HT-29 (cell line): ENCODE measurements around the gene MATN4. TPM values are rescaled to one million over a fixed set of nuclear protein-coding genes. Genes with fewer than 3 reads are reported as not detected.

ENCODE experiments used
- DNase-seq: peaks from one replicate; pipeline ENCODE4 v3.0.0-alpha.2; 2015; ENCODE audit warnings: low spot score
- total RNA-seq: library from RNA; depleted of rRNA; stranded (reverse); fragments of >200 nt; shearing (Covaris generic); gene quantifications from 2 replicates; pipeline ENCODE4 v1.2.3, GENCODE V29; 2014

Gene MATN4
- total RNA-seq, 1 experiment from 2014 or later = 0.46 TPM

DNA sequence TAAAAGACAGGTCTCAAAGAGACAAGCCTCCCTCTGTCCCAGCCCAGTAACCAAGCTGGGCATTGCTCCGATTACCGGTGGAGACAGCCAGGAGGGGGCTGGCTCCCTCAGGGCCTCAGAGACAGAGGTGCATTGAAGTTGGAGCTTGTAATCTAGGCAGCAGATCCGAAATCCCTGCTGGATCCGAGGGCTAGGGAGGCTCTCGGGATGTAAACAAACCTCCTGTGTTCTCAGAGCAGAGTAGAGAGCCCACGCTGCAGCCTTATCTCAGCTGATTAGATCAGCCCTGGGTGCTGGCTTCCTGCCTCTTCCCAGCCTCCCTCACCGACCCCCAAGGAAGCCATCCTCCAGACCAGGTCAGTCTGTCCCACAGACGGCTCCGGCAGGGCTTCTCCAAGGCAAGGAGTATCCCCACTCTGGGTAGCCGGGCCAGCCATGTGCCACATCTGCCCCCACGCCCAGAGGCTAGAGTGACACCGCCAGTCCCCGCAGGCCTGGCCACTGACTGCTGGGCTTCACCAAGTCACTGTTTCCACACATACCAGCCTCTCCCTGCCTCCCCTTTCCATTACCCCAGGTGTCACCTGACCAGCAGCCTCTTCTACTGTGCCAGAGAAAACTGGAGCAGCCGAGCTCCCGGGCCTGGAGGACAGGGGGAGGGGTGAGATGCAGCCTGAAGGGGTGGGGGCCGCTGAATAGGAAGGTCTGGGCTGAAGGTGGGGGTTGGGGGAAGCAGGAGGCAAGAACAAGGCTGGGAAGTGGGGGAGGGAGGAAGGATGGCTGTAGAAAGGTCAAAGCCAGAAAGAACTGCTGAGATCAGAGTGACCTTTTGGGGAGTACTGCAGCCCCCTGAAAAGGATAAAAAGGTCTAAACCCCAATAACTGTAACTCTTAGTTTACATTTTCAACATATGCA, 34.1 kb upstream of the MATN4 start:
- DNase-seq = peak; percentile 72

DNA sequence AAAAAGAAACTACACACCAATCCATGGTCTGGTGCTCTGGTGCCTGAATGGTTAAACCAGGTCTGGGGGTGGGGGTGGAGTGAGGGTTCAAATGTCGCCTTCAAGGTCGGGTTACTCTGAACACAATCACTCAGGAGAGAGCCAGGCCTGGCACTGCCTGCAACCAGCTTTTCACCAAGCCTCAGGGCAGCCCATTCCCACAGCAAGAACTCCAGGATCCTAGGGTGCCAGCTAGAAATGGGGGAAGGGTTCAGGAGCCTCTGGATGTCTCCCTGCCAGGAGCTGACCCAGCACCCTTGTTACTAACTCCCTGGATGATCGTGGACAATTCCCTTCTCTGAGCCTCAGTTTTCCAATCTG, 33.5 kb upstream of the MATN4 start:
- DNase-seq = no peak

DNA sequence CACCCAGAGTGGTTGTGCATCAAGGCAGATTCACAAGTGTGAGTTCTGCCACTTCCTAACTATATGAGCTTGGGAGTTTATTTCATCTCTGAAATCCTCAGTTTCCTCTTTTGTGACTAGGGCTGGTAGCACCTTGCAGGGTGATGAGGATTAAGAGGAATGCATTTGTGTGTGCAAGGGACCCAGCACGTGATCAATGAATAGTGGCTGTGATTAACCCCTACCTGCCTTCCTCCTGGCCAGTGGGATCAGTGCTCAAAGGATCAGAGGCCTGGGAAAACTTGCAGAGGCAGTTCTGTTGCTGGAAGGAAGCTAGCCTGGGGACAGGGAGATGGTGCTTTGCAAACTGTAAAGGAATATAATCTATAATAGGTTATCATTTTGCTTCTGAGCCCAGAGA, 32.9 kb upstream of the MATN4 start:
- no peak for DNase-seq

DNA sequence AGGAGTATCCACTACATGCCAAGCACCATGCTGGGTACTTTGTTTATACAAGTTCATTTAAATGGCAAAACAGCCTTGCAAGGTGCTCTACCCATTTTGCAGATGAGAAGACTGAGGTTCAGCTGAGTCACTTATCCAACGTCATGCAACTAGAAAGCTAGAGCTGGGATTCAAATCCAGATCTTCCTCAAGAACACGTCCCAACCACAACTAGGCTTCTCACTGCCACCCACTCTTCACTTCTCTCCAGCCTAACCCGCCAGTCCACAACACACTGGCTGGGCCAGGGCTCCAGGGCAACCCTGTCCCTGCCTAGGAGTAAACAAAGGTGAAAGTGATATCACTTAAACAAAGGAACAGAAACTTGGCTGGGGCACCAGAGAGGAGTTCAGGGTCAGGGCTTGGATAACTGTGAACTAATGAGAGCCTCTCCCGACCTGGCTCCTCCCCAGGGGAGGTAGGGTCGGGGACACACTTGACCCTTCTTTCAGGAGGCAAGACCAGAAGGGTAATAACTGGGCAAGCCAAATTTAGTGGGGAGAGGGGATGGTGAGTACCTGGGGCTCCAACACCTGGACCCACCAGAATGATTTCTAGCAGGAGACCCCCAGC, 32.2 kb upstream of the MATN4 start:
- no peak for DNase-seq

DNA sequence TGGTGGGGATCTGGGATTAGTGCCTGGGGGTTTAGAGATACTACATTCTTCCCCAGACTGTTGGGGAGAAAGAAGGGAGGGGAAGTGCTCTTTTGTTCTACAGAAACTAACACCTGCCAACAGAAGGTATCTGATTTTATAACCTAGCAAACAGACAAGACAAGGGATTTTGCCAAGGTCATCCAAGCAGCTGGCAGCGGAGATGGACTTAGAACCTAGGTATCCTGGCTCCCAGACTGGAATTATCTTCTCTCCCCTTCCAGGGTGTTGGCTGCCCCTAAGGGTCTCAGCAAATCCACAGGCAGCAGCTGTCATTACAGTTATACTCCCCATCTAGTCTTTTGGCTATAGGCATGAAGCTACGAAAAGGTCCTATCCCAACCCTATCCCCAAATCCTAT, 31.7 kb upstream of the MATN4 start:
- no peak for DNase-seq

DNA sequence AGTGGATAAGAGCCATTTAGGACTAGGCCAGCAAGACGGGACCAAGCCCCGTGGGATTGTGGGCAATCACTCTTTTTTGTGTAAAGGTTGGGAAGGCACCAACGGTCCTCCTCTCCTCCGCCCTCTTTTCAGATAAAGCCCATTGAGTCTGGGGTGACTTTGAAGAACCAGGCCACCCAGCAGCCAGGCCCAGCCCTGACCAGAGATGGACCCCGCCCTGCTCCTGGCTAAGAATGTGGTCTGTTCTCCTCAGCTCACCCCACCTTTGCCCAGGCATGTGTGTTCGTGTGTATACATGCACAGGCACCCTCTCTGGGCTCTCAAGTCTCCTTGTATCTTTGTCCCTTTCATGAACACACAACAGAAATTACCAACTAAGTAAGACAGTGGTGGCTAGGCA, 31.0 kb upstream of the MATN4 start:
- DNase-seq = no peak

DNA sequence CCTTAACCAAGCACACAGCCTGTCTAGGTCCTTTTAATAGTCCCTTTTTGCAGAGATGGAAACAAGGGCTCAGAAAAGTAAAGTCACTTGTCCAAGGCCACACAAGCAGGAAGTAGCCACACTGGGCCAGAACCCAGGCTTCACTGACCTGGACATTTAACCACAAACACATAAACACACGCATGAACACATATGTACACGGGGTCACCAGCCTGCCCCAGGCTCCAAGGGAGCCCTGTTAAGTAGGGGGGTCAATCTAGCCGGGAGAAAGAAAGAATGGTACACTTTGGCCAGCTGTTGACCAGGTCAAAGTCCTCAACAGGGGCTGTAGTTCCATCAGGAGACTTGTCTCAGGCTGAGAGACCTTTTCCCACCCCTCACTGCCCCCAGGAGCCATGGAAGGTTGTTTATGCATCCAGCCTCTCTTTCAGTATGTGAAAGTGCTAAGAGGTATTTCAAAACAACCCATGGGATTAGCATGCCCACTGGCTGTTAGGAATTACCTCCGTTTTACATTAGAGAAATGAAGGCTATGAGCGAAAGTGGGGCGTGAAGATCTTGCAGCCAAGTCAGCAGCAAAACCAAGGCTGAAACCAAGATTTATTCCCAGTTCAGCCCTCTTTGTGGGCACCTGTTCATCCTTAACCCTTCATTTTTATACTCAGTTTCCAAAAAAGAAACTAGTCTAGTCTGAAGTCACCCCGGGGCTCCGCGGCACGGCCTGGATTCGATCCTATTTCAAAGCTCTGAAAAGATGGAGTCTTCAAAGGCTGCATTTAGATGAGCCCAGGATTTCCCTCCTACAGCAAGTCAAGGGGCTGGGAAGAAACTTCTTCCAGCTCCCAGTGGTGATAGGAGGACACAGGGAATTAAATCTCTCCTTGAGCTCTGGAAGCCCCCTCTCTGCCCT, 30.3 kb upstream of the MATN4 start:
- DNase-seq = no peak

DNA sequence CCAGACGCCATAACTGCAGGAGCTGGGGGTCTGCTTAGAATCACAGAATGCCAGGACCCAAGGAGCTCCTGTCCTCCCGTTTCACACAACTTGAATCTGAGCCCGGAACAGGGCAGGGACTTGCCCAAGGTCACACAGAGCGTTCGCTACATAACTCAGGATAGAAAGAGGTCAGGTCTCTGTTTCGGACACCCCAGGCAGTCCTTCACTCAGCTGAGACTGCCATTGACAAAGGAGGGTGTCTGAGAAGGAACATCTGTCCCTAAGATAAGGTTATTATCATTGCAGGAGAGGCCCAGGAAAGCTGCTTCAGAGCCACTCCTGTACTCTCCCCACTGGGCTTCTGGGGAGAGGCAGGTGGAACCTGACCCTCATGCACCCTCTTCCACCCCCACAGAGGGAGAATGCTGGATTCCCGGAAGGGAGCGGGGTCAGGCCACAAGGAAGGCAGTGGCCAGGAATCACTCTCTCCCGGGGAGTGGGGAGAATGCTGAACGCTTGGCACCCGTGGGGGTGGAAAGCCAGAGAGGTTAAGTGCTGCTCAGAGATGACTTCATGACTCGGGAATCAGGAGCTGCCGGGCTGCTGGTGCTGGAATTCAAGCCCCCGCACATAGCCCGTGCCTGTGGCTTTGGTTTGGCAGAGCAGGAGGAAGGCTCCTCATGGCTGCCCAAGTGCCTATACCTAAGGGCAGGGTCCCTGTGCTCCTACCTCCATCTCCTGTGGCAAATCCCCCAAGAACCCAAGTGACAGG, 29.4 kb upstream of the MATN4 start:
- DNase-seq = peak; percentile 49

DNA sequence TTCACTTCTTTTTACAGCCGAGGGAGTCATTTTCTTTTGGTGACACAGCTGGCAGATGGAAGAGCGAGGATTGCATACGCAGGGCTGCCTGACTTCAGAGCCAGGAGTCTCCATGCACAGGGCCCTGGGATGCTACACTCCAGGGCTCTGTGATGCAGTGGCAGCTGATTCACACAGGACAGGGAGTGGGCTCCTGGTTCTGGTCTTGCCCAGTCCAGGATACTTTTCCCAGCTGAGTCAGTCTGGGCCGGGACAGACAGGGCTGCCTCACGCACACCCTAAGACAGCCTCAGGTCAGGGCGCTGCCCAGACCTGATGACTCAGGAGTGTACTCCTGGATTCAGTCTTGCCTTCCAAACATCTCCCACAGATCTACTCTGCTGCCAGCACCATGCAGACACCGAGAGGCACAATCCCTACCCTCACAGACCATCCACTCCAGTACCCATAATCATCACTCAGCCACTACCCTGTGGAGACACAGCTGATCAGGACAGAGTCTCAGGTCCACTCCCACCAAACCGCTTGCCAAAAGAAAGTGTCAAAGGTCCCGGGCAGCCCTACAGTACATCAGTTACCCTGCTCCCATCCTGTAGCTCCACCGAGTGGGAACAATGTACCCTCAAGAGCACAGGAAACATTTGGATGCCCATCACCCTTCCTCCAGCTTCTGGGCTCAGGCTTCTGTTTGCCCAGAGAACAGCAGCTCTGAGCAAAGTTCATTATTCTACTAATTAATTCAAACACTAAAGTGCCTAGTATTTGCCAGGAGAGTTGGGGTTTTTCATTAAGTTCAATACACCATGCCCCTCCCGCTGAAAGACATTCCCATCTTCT, 28.6 kb upstream of the MATN4 start:
- DNase-seq = peak; percentile 45

DNA sequence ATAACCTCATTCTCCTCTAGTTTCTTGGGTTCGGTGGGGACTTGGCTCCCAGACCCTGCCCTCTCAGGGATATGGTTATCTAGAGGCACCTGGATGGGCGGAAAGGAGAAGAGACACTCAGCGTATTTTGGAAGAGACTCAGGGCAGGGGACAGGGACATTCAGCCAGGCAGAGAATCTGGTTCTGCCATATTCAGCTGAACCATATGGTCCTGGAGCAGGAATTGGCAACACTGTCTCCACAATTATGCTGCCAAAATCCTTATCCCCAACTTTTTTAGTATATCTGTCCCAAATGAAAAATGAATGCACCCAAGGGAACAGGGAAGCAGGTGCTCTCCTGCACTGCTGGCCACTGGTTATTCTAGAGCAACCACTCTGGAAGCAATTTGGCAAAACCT, 22.4 kb upstream of the MATN4 start:
- DNase-seq = no peak

DNA sequence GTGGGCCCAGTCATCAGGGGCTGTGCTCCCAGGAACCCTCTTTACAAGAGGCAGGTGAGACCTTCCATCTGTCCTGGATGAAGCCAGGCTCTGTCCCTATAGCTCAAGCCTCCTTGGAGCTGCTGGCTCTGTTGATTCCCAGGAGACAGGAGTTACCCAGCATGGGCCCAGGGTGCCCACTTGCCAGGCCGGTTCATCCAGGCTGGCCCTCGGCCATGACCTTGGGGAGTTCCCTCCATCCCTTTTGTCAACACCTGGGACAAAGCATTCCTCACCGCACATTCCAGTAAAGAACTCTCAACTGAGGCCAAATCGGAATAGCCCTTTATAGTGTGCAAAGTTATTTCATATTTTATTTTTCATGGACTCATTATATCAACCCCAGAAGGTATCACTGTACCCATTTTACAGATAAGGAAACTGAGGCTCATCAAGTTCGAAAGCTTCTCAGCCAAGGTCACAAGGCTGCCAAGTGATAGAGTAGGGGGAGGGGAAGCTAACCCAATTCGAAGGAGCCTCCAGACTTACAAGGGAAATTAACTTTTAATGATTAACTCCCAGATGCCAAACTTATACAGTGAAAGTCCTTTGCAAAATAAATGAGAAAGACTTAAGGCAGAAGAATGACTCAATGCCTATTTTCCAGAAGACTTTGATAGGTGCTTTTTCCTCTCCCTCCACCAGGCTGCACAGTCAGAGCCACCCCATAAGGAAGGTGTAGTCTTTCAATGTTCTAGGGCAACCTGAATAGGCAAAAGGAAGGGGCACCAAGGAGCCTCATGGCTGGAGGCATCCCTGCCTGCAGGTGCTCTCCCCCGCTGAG, 21.6 kb upstream of the MATN4 start:
- no peak for DNase-seq

DNA sequence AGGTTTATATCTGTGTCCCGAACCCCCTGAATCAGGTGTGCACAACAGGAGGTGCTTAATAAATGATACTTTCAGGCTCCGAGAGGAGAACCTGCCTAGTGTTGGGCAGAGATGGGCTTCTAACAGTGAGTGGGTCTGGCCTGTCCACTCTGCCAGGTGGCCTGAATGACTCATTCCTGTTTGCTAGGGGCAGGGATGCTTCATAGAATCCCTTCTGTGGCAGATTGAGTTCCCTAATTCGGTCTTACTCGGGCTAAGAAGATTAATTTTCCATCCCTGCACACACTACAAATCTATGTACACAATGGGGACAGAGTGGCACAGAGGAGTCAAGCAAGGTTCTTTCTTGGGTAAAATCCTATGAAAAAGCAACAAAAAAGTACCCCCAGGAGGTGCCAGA, 20.4 kb upstream of the MATN4 start:
- no peak for DNase-seq

DNA sequence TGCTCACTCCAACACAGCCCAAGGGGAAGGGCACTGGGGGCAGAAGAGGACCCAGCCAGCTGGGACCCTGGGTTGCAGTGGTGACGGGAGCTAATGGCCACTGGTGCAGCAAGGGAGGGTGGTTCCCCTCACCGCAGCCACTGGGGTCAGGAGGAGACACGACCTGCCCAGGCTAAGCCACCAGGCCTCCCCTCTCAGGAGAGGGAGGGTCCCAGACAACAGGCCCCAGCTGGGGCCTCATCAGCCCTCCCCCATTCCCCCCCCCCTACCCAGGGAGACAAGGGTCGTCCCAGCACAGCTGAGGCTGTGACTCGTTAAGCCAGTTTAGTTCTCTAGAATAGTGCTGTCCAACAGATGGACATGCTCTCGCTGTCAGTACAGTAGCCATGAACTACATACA, 17.3 kb upstream of the MATN4 start:
- no peak for DNase-seq

DNA sequence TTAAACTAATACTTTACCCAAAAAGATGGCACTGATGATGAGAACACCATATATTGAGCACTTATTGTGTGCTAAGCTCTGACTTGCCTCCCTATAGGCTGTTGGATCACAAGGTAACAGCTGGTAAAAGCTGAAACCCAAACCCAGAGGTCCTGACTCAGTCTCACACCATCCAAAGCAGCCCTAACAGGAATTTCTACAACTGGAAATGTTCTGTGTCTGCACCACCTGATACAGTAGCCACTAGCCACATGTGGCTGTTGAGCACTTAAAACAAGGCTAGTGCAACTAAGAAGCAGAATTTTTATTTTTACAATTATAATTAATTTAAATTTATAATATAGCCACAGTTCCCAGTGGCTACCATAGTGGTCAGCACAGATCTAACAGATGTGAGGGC, 15.6 kb upstream of the MATN4 start:
- no peak for DNase-seq

DNA sequence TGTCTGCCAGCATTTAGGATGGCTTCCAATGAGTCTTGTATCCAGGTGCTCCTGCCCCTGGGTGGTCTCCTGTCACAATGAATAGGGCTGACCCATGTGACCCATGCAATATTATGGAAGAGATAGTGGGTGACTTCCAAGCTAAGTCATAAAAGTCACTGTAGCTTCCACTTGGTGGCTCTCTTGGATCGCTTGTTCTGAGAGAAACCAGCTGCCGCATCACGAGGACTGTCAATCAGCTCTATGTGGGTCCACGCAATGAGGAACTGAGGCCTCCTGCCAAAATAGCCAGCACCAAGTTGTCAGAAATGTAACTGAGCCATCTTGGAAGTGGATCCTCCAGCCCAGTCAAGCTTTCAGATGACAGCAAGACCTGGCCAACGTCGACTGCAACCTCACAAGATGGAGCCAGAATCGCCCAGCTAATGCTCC, 14.9 kb upstream of the MATN4 start:
- peak; percentile 93 for DNase-seq

DNA sequence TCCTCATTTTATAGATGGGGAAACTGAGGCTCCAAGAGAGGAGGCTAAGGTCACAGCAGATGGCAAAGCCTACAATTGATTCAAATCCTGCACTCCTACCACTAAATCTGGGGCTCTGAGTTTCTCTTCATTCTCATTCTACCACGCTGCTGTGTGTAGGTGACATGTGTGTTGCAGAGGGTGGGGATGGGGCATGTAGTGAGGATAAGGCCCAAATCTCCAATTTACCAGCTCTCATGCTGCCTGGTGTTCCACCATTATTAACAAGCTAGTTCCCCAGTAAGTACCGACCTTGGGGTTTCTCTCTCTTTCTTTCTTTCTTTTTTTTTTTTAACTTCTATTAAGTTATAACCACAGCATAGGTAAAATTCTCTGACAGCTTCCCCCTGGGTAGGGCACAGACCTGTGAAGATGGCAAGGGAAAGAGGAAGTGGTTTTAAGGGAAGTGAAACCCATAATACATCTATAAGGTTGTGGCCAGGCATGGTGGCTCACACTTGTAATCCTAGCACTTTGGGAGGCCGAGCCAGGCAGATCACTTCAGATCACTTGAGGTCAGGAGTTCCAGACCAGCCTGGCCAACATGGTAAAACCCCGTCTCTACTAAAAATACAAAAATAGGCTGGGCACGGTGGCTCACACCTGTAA, 13.0 kb upstream of the MATN4 start:
- DNase-seq = no peak

DNA sequence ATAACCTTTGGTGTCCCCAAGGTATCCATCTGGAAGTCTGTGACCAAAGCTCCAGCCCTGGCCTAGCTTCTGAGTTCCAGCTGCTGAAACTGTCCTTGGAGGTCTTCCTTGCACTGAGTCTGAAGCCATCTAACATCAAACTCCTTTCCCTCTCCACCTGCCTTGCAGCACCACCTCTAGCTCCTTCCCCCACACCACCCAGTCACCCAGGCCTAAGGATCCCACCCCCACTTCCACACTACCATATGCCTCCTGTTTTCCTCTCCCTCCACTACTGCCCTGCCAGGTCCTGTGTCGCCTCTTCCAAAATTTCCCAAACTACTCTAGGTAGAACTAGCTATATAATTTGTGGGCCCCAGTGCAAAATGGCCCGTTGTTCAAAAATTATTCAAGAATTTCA, 10.8 kb upstream of the MATN4 start:
- no peak for DNase-seq

DNA sequence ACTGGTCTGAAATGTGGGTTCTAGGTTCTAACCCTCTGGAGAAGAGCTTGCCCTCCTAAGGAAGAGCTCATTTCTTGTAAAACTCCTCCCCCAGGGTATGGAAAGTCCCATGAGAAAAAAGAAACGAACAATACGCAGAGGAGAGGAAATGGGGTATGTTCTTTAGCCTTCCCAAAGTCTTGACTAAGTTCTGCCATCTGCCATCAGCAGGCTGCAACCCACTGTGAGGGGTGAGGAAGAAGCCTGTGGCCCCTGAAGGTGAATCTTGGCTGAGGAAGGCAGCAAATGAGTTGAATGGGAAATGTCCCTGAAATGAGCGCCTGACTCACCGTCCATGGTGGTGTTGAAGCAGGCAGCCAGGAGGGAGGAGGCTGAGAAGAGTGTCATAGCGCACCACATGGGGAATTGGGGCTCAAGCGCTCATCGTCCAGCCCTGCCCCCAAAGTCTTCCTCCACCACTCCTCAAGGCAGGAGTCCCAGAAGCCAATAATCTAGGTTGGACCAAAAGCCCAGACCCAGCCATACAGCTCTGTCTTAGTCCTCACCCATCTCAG, 10.4 kb upstream of the MATN4 start:
- DNase-seq = no peak

DNA sequence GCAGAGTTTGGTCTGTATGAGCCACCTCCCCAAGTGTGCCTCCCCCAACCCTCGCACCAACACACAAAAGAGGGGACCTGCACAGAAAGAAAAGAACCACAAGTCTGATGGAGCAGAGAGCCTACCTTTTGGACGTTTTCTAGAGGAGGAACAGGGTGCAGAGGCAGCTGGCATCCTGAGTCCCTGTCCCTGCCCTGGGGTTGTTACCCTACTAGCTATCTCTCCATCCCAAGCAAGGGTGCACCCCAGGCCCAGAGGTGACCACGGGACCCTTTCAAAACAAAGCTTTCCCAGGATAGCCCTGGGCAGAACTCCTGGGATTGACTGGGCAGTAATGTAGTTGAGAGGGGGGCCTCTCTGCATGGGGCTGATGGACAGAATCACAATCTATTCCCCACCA, 9.7 kb upstream of the MATN4 start:
- DNase-seq = no peak
